K562 (cell line): ENCODE data around the gene CFAP58. TPM values are rescaled to one million over a fixed set of nuclear protein-coding genes. Genes with fewer than 3 reads are reported as not detected.

ENCODE experiments used
- ATAC-seq: fragments of 200-7000 bp; cut with Tn5 transposase; 3 replicates; pipeline ENCODE4 v1.9.1; 2020; ENCODE audit warnings: moderate library complexity
- BruUV-seq: library from RNA; stranded (reverse); fragments of 400-500 nt; replicated peaks from 2 replicates; lab custom pipeline; 2021; lab: Mats Ljungman, UMichigan
- CTCF ChIA-PET: fragments of 300-600 bp; formaldehyde crosslinking; extraction: SDS; loops from one replicate; lab custom pipeline; 2021; ENCODE audit warnings: low intra/inter-chr PET ratio; lab: Yijun Ruan, JAX
- POLR2A ChIA-PET: fragments of 300-600, 350-650 bp; sonication (Branson Sonifier 250); formaldehyde crosslinking; extraction: SDS; loops from one replicate; lab custom pipeline; 2021; ENCODE audit warnings: antibody characterized with exemption, inconsistent platforms; lab: Yijun Ruan, JAX
- DNase-seq, 4 experiments: peaks; one replicate each; pipeline versions ENCODE4 v3.0.0 to v3.0.0-alpha.2; 2011 to 2018; ENCODE audit warnings: low spot score in 3 of 4, mixed read lengths in 3 of 4; ENCODE audit errors: extremely low read depth in 1 of 4
- FAIRE-seq: peaks from 2 replicates; lab custom pipeline; 2011; peaks lifted over from hg19 to GRCh38; lab: Jason Lieb, UNC
- H2AFZ ChIP-seq: 2 replicates; pipeline ENCODE4 v1.6.0; 2011; ENCODE audit warnings: low read depth, low read length, control low read depth, inconsistent platforms
- H3K27ac ChIP-seq: fragments of 200-600 bp; 3 replicates; pipeline ENCODE4 v1.8.0; 2011; ENCODE audit warnings: low read depth, mild to moderate bottlenecking, control low read depth, inconsistent platforms, low read length, moderate library complexity, mixed read lengths; ENCODE audit errors: extremely low read depth
- H3K27me3 ChIP-seq, 2 experiments: fragments of 300-600 bp in 1 of 2; 2 replicates in 1 of 2; 3 replicates in 1 of 2; pipeline versions ENCODE4 v1.6.0 to v1.8.0; 2011; ENCODE audit warnings: inconsistent platforms in 2 of 2, low read length in 2 of 2, mild to moderate bottlenecking in 1 of 2, mixed read lengths in 1 of 2, moderate library complexity in 1 of 2; ENCODE audit not compliant: control insufficient read depth in 2 of 2, insufficient read depth in 2 of 2
- H3K36me3 ChIP-seq: fragments of 300-600 bp; 3 replicates; pipeline ENCODE4 v1.8.0; 2011; ENCODE audit warnings: mild to moderate bottlenecking, low read length, inconsistent platforms; ENCODE audit not compliant: control insufficient read depth, insufficient read depth
- H3K4me1 ChIP-seq, 2 experiments: fragments of 200-600 bp in 1 of 2; replicated peaks in 1 of 2; 2 replicates in 1 of 2; 3 replicates in 1 of 2; pipeline versions ENCODE4 v1.5.1 to v1.8.0; 2011; ENCODE audit warnings: inconsistent platforms in 2 of 2, low read length in 2 of 2, mild to moderate bottlenecking in 1 of 2, mixed read lengths in 1 of 2, moderate library complexity in 1 of 2; ENCODE audit not compliant: control insufficient read depth in 2 of 2, insufficient read depth in 2 of 2
- H3K4me2 ChIP-seq: 2 replicates; pipeline ENCODE4 v1.6.1; 2011; ENCODE audit warnings: low read length, control low read depth, inconsistent platforms, mixed read lengths; ENCODE audit not compliant: insufficient read depth
- H3K4me3 ChIP-seq: fragments of 200-600 bp; sonication (generic), shearing (Covaris generic); 2 replicates; pipeline ENCODE4 v1.5.1; 2016; ENCODE audit warnings: control low read depth, inconsistent platforms
- H3K79me2 ChIP-seq: fragments of 200-600 bp; 3 replicates; pipeline ENCODE4 v1.8.0; 2011; ENCODE audit warnings: low read length, inconsistent platforms; ENCODE audit not compliant: control insufficient read depth, insufficient read depth
- H3K9ac ChIP-seq, 2 experiments: 2 replicates each; pipeline versions ENCODE4 v1.6.0 to v1.6.1; 2011; ENCODE audit warnings: low read depth in 2 of 2, low read length in 2 of 2, control low read depth in 1 of 2, inconsistent platforms in 1 of 2, mild to moderate bottlenecking in 1 of 2, mixed read lengths in 1 of 2; ENCODE audit not compliant: insufficient read depth in 1 of 2
- H3K9me1 ChIP-seq: one replicate; pipeline ENCODE4 v1.6.0; 2011; ENCODE audit warnings: inconsistent platforms, mild to moderate bottlenecking, low read length, moderate library complexity; ENCODE audit not compliant: control insufficient read depth, insufficient read depth
- H3K9me3 ChIP-seq: replicated peaks from 2 replicates; pipeline ENCODE4 v1.5.1; 2011; ENCODE audit warnings: low read depth, low read length, inconsistent platforms; ENCODE audit not compliant: control insufficient read depth, insufficient read depth
- H4K20me1 ChIP-seq: replicated peaks from 2 replicates; pipeline ENCODE4 v1.6.1; 2011; ENCODE audit warnings: low read length, inconsistent platforms, mixed read lengths; ENCODE audit not compliant: control insufficient read depth, insufficient read depth
- CXXC5 ChIP-seq: fragments of 250-450 bp; sonication (Bioruptor Pico); IDR thresholded peaks from 2 replicates; pipeline ENCODE4 v1.8.0; 2022; ENCODE audit warnings: inconsistent platforms, mild to moderate bottlenecking, moderate library complexity
- E2F5 ChIP-seq: sonication (generic); formaldehyde crosslinking; IDR thresholded peaks from 2 replicates; pipeline ENCODE4 v1.8.0; 2022; ENCODE audit warnings: mild to moderate bottlenecking, missing genetic modification reagents
- FOXP1 ChIP-seq: sonication (generic); formaldehyde crosslinking; IDR thresholded peaks from 2 replicates; pipeline ENCODE4 v1.8.0; 2022; ENCODE audit warnings: mild to moderate bottlenecking, missing genetic modification reagents
- KLF6 ChIP-seq: fragments of 250-450 bp; sonication (Bioruptor Pico); IDR thresholded peaks from 2 replicates; pipeline ENCODE4 v1.4.0; 2020; ENCODE audit warnings: mild to moderate bottlenecking, moderate library complexity, borderline replicate concordance
- MAFF ChIP-seq: IDR thresholded peaks from 2 replicates; pipeline ENCODE4 v1.6.1; 2012; ENCODE audit warnings: low read length, improper control_type of control experiment
- SIN3A ChIP-seq, 2 experiments: fragments of 150-350 bp in 1 of 2; IDR thresholded peaks; 2 replicates each; pipeline ENCODE4 v1.6.1; 2011 to 2016; ENCODE audit warnings: borderline replicate concordance in 2 of 2, low read depth in 2 of 2, low read length in 2 of 2, mild to moderate bottlenecking in 2 of 2, moderate library complexity in 2 of 2; ENCODE audit not compliant: control insufficient read depth in 1 of 2
- SMAD3 ChIP-seq: fragments of 450-650 bp; formaldehyde crosslinking; conservative IDR thresholded peaks from 2 replicates; pipeline ENCODE4 v1.4.0; 2020; ENCODE audit warnings: mild to moderate bottlenecking
- SRSF3 ChIP-seq: fragments of 200-400 bp; formaldehyde crosslinking; IDR thresholded peaks from 2 replicates; pipeline ENCODE4 v1.6.1; 2016; ENCODE audit warnings: mild to moderate bottlenecking, low read length, moderate library complexity; ENCODE audit not compliant: insufficient read depth
- SRSF9 ChIP-seq: fragments of 200-400 bp; formaldehyde crosslinking; IDR thresholded peaks from 2 replicates; pipeline ENCODE4 v1.6.1; 2017; ENCODE audit warnings: low read depth, low read length, borderline replicate concordance
- TFAP4 ChIP-seq: sonication (generic); formaldehyde crosslinking; IDR thresholded peaks from 2 replicates; pipeline ENCODE4 v1.8.0; 2022; ENCODE audit warnings: missing genetic modification reagents, mild to moderate bottlenecking, moderate library complexity, borderline replicate concordance
- ZNF644 ChIP-seq: fragments of 200-800 bp; sonication (Bioruptor generic); IDR thresholded peaks from 2 replicates; pipeline ENCODE4 v1.6.1; 2016; ENCODE audit warnings: low read depth, missing genetic modification characterization, missing compliant biosample characterization
- WGBS: fragments of 100-300 bp; shearing (Covaris generic); methylation state at CpG from one replicate; pipeline ENCODE4 v1.1.6; 2016; ENCODE audit warnings: low coverage, mixed read lengths; ENCODE audit not compliant: insufficient coverage; ENCODE audit errors: missing lambda C conversion rate; 5-methylcytosine and 5-hydroxymethylcytosine counted together
- in situ Hi-C: fragments of 300-500 bp; cut with MboI; formaldehyde crosslinking; loops from 4 replicates; pipeline ENCODE4 v1.15.0; 2018; ENCODE audit warnings: inconsistent platforms, mixed read lengths
- intact Hi-C: fragments of 100-400 bp; cut with micrococcal nuclease; formaldehyde crosslinking; loops from 2 replicates; pipeline ENCODE4 v1.14.2; 2022
- polyA plus RNA-seq, 8 experiments: library from polyadenylated mRNA; depleted of rRNA in 4 of 8; stranded (reverse) in 5 of 8; unstranded in 3 of 8; fragments of >200 nt; fragmentation: Nextera tagmentation in 2 of 8; fragmentation: Illumina TruSeq in 1 of 8; extraction: Ambion mirVana in 2 of 8; extraction: Trizol in 1 of 8; gene quantifications; 2 replicates each; pipeline versions ENCODE4 v1.2.1 to v1.2.3, GENCODE V29; 2011 to 2014; ENCODE audit warnings: inconsistent platforms in 1 of 8, missing spikeins in 1 of 8
- total RNA-seq, 7 experiments: library from RNA; depleted of rRNA in 6 of 7; stranded (reverse); fragments of >200 nt in 6 of 7; fragmentation: Illumina TruSeq in 2 of 7; extraction: Trizol in 2 of 7; gene quantifications; 2 replicates each; pipeline versions ENCODE4 v1.2.1 to v1.2.3, GENCODE V29; 2011 to 2021; ENCODE audit warnings: low replicate concordance in 1 of 7

The CFAP58 gene
- total and polyA plus RNA-seq, 9 of the 15 experiments (the other 6 are each of a cell fraction or from before 2014, with no cell fraction given), result 0.08 to 2.0 (median 0.71) TPM

DNA sequence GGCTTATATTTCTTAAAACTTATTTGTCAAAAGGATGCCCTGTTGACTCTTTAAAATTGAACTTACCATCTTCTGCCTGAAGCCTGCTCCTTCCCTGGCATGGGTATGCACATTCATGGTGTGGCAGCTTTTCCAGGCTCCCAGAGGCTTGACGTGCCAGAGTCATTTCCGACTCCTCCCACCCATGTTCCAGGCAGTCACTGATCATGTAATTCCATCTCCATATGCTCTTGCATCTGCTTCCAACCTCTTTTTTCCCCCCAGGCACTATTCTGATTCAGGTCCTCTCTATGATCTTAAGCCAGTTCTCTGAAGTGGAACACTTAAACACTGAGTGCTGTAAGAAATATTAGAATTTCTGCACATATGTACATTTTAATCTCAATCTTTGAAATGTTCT, 82.2 kb downstream of the CFAP58 start (continued):
- no peak for TF ChIP-seq SRSF3
- TF ChIP-seq, all 486 proteins: peak for 0

DNA sequence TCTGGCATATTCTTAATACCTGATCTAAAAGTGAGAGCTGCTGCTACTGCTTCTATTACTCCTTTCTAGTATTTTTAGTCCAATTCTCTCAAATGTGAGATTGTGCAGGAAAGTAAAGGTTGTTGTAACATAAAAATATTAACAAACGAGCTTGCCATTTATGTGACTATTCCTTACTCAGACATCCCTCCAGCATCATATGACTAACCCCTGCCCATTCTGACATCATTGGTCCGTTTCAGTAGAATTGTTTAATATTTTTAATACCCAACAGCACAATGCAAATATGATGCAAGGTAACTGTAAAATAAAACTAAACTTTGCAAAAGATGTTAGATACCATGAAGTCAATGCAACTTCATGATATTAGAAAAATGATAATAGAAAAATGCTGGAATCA, 83.6 kb downstream of the CFAP58 start:
- no peak overlapping the region for H3K4me2 ChIP-seq
- no peak overlapping the region for H3K9ac ChIP-seq
- ATAC-seq, result no peak
- FAIRE-seq, result no peak
- no peak overlapping the region for H2AFZ ChIP-seq
- WGBS, result 0% methylated on average over 2 of the region's 2 CpGs
- no peaks in the 10 kb centered on the region for H3K4me1 ChIP-seq
- intact Hi-C loops, result no loop called here
- no peak overlapping the region for H3K4me3 ChIP-seq
- H3K9me1 ChIP-seq, result no peaks in the 10 kb centered on the region
- no TSS peak for BruUV-seq
- no peaks in the 10 kb centered on the region for H3K27me3 ChIP-seq
- in situ Hi-C loops, result no loop called here
- ChIA-PET CTCF (no interaction called here), POLR2A (interaction anchor here (0.6 kb wide), 1 partner anchor 137 kb away, joined by 3 read pairs; no protein-coding TSS in a partner anchor)
- no peaks in the 10 kb centered on the region for H3K9me3 ChIP-seq
- H4K20me1 ChIP-seq, result no peaks in the 10 kb centered on the region
- H3K36me3 ChIP-seq, result no peaks in the 10 kb centered on the region
- H3K27ac ChIP-seq, result no peak overlapping the region
- DNase-seq, result no peak
- H3K79me2 ChIP-seq, result no peaks in the 10 kb centered on the region
- TF ChIP-seq SIN3A (IDR thresholded peaks at IDR 0.05; ENCODE audit: borderline replicate concordance in 2 of 2, control insufficient read depth in 1 of 2, low read depth in 2 of 2, low read length in 2 of 2) (no peak), ZNF644 (tag) (no peak), KLF6 (CRISPR knock-in tag) (no peak), TFAP4 (CRISPR knock-in tag) (no peak), SRSF9 (no peak), CXXC5 (no peak), SMAD3 (no peak), FOXP1 (CRISPR knock-in tag) (no peak), E2F5 (no peak), MAFF (no peak)
